ENCODE data around the gene TSEN34.

GRCh38 chr19:54160854-54161253, 30.3 kb upstream of the TSEN34 start:
- TF ChIP-seq, protein P1, sequence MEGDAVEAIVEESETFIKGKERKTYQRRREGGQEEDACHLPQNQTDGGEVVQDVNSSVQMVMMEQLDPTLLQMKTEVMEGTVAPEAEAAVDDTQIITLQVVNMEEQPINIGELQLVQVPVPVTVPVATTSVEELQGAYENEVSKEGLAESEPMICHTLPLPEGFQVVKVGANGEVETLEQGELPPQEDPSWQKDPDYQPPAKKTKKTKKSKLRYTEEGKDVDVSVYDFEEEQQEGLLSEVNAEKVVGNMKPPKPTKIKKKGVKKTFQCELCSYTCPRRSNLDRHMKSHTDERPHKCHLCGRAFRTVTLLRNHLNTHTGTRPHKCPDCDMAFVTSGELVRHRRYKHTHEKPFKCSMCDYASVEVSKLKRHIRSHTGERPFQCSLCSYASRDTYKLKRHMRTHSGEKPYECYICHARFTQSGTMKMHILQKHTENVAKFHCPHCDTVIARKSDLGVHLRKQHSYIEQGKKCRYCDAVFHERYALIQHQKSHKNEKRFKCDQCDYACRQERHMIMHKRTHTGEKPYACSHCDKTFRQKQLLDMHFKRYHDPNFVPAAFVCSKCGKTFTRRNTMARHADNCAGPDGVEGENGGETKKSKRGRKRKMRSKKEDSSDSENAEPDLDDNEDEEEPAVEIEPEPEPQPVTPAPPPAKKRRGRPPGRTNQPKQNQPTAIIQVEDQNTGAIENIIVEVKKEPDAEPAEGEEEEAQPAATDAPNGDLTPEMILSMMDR (conservative IDR thresholded peaks at IDR 0.05 in 1 of 2, IDR thresholded peaks at IDR 0.05 in 1 of 2; ENCODE audit: low read depth in 1 of 2, low read length in 2 of 2) = no peak
- TF ChIP-seq EZH2 (IDR thresholded peaks at IDR 0.05; ENCODE audit: low read length, missing control alignments) = no peak

All from fibroblast of lung (primary cell).